ENCODE data around the gene RBM20. TPM values are rescaled to one million over a fixed set of nuclear protein-coding genes. Genes with fewer than 3 reads are reported as not detected.
"Not testable (repeated sequence)": the region's sequence is repeated elsewhere in the genome, so short reads cannot be mapped to it uniquely, and the experiment has no call there.

RBM20 gene
- total RNA-seq, 1 experiment from 2014 or later: 0.40 TPM

GRCh38 chr10:110758898-110759297 is 114.8 kb downstream of the RBM20 start:
- peak; percentile 89 for DNase-seq (ENCODE audit: low read depth)

DNA sequence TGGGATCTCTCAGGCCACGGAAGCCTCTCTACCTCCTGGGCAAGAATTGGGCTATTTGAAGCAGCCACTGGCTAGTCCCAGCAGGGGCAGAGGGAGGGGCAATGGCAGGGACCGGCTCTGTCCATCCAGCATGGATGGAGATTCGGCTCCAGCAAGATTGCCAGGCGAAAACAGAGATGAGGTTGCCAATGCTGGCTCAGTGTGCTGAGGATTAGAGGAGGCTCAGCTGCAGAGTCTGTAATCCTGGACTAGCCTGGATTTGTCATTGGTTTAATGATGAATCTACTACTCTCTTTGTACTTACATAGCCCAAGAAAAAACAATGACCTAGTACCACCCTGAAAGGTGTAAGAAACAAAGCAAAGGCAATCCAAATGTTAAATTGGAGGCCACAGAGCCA is 115.4 kb downstream of the RBM20 start:
- DNase-seq (ENCODE audit: low read depth): no peak

DNA sequence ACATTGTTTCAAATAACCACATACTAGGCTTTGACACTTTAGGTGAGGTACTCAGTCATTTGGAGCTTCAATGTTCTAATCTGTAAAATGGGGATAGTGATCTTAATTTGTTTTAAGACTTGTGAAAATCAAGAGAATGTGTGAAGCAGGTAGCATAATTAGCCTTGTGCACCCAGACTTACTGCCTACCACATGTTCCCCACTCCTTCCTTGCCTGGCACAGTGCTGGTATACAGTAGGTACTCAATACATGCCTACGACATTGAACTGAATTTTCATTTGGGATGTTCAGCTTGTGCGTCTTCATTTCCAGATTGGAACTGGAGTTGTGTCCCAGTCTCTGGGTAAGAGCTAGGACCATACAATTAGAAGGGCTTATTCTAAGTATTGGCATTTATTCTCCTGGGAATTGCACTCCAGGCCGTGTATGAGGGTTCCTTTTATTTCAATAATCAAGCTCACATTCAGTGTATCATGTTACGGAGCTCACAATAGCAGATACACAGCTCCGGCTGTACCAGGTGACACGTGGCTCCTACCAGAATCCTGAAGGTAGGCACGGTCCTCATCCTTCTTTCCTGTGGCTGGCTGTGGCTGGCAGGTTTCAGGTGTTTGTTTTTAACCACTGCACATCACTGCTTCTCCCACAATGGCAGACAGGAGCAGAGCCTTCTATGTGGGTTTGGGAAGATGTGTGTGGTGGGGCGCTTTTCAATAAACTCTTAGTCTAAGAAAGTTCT is 118.1 kb downstream of the RBM20 start:
- DNase-seq (ENCODE audit: low read depth): no peak

GRCh38 chr10:110762849-110763211 is 118.7 kb downstream of the RBM20 start:
- DNase-seq (ENCODE audit: low read depth): no peak

GRCh38 chr10:110764378-110764777 is 120.2 kb downstream of the RBM20 start:
- no peak for DNase-seq (ENCODE audit: low read depth)

GRCh38 chr10:110764793-110765512 is 120.8 kb downstream of the RBM20 start:
- no peak for DNase-seq (ENCODE audit: low read depth)

GRCh38 chr10:110765513-110766319 is 121.6 kb downstream of the RBM20 start:
- DNase-seq (ENCODE audit: low read depth): no peak

DNA sequence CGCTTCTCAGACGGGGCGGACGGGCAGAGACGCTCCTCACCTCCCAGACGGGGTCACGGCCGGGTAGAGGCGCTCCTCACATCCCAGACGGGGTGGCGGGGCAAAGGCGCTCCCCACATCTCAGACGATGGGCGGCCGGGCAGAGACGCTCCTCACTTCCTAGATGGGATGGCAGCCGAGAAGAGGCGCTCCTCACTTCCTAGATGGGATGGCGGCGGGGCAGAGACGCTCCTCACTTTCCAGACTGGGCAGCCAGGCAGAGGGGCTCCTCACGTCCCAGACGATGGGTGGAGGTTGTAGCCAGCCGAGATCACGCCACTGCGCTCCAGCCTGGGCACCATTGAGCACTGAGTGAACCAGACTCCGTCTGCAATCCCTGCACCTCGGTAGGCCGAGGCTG is 123.5 kb downstream of the RBM20 start:
- not testable (repeated sequence) for DNase-seq (ENCODE audit: low read depth)

DNA sequence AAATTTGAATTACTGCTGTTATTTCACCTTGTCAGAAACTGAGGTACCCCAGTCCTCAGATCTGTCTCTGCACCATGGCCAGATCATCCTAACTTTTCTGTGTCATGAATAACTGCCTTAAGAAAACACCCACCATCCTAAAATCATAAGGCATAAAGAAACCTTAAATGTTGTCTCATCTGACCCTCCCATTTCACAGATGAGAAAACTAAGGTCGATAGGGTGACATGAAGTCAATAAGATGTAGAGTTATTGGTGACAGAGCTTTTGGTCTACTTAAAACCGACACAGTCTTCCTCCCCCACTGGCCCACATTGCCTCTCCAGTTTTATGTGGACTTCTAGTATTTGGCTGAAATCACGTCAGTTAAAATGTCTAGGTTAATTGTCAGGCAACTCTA is 126.1 kb downstream of the RBM20 start:
- no peak for DNase-seq (ENCODE audit: low read depth)

GRCh38 chr10:110771486-110771885 is 127.3 kb downstream of the RBM20 start:
- no peak for DNase-seq (ENCODE audit: low read depth)

GRCh38 chr10:110771991-110772390 is 127.9 kb downstream of the RBM20 start:
- no peak for DNase-seq (ENCODE audit: low read depth)

DNA sequence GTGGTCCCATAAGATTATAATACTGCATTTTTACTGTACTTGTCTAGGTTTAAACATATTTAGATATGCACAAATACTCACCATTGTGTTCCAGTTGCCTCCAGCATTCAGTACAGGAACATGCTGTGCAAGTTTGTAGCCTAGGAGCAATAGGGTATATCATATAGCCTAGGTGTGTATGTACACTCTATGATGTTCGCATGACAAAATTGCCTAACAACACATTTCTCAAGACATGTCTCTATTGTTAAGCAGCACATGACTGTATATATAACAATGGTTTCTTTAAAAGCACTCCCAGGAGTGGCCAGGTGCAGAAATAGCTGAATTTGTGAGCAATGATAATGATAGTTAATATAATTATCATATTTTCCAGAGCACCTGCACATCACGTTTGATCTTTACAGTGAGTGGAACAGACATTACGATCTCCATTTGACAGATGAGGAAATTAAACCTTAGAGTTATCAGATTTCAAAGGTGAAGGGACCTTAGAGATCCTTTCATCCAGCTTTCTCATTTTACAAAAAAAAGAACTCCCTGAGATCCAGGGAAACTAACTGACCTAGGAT is 128.4 kb downstream of the RBM20 start:
- no peak for DNase-seq (ENCODE audit: low read depth)

DNA sequence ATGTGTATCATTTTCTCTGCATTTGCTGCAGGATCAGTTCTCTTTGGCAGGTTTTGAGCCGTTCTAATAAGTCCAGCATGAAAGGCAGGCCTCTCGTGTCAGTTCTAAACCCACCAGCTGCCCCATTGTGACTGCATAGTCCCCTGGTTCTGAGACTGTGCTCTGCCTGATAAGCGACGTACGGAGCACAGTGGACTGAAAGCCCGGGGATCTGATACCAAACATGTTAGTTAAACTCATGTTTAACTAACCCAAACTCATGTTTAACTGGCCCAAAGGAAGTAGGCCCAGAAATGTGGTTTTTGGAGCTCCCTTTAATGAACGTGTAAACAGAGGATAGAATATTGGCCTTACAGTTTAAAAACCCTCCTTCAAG is 129.5 kb downstream of the RBM20 start:
- no peak for DNase-seq (ENCODE audit: low read depth)

DNA sequence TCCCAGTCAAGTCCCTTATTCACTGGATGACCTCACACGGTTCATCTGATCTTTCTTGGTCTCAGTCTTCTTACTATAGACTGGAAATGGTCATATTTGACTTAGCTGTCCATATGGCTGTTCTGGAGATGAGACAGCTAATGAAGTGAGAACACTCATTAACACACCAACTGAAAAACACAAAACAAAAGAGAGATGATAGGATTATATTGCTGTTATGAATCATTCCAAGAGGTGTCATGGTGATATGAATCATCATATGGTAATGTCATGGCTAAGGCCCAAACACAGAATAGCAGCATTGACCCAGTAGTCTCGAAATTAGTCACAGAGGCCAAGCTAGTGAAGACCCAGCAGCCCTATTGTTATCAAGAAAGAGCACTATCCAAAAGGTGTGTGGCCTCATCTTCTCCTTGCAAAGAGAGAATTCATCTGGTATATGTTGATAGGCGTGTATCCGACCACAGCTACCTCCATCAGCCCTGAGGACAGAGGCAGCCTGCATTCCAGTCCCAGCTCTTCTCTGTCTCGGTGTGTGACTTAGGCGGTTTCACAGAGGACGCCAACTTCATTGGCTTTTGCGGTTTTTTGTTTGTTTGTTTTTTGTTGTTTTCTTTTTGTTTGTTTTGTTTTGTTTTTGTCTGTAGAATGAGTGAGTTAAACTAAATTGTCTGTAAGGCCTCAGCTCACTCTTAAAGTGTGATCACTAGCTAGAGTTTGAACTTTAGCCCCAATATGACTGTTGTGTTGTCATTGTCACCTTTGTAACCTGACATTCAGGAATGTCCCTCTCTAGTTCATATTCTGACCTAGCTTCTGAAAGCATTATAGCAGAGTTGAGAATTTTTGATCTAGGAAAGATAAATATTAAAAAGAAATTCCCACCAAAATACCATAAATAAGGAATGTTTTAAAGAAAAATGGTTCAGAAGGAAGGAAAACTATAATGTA is 130.2 kb downstream of the RBM20 start:
- DNase-seq (ENCODE audit: low read depth): peak; percentile 92

GRCh38 chr10:110775020-110775375 is 130.9 kb downstream of the RBM20 start:
- no peak for DNase-seq (ENCODE audit: low read depth)

GRCh38 chr10:110775406-110775805 is 131.3 kb downstream of the RBM20 start:
- DNase-seq (ENCODE audit: low read depth): no peak

- no peak for DNase-seq (ENCODE audit: low read depth)
Observed at GRCh38 chr10:110777017-110777416, 132.9 kb downstream of the RBM20 start.

DNA sequence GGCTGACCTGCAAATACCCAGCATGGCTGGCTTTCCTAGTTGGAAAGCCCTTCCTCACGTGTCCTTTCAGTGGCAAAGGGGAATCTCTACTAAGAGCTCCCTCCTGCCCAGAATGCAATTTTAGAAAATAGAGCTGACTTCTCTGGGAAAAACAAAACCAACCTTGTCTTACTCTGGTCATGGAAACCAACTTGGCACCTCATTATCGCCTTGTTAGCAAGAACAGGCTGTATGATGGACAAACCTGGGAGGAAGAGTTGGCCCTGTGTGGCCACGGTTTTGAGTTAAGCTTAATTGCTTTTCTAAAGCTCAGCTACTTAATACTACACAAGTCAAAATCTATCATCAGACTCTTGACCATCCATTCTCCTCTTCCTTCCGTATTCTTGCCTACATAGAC is 133.5 kb downstream of the RBM20 start:
- DNase-seq (ENCODE audit: low read depth): no peak

- DNase-seq (ENCODE audit: low read depth): no peak
Observed at GRCh38 chr10:110778211-110778610, 134.1 kb downstream of the RBM20 start.

GRCh38 chr10:110779489-110779888 is 135.4 kb downstream of the RBM20 start:
- no peak for DNase-seq (ENCODE audit: low read depth)

DNA sequence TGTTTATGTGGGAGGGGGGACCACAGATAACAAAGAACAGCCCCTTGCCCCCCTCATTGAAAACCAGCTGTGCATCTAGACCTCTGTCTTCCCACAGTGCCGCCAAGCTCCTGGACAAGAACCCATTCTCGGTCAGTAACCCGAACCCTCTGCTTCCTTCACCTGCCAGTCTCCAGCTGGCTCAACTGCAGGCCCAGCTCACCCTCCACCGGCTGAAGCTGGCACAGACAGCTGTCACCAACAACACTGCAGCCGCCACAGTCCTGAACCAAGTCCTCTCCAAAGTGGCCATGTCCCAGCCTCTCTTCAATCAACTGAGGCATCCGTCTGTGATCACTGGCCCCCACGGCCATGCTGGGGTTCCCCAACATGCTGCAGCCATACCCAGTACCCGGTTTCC is 136.6 kb downstream of the RBM20 start:
- DNase-seq (ENCODE audit: low read depth): no peak

Data from HT1080 (cell line).